K562 (cell line): ENCODE results near the gene CNPY4. TPM values are rescaled to one million over a fixed set of nuclear protein-coding genes. Genes with fewer than 3 reads are reported as not detected.

Source experiments
- ARNT ChIP-seq, 2 experiments: fragments of 450-650 bp; IDR thresholded peaks; 2 replicates each; pipeline ENCODE4 v1.6.1; 2016; ENCODE audit warnings: mild to moderate bottlenecking in 1 of 2
- DDX20 ChIP-seq: fragments of 450-650 bp; IDR thresholded peaks from 2 replicates; pipeline ENCODE4 v1.6.1; 2016; ENCODE audit warnings: missing genetic modification characterization, low read depth, mild to moderate bottlenecking, missing compliant biosample characterization, moderate library complexity
- DNMT1 ChIP-seq: fragments of 450-650 bp; IDR thresholded peaks from 2 replicates; pipeline ENCODE4 v1.6.1; 2016; ENCODE audit warnings: antibody characterized with exemption, mild to moderate bottlenecking
- IRF2 ChIP-seq: sonication (generic); formaldehyde crosslinking; IDR thresholded peaks from 2 replicates; pipeline ENCODE4 v1.8.1; 2022; ENCODE audit warnings: mild to moderate bottlenecking, missing genetic modification reagents
- LCOR ChIP-seq: sonication (generic); formaldehyde crosslinking; IDR thresholded peaks from 2 replicates; pipeline ENCODE4 v1.8.0; 2022; ENCODE audit warnings: mild to moderate bottlenecking, missing genetic modification reagents
- PTRF ChIP-seq: fragments of 450-650 bp; IDR thresholded peaks from 2 replicates; pipeline ENCODE4 v1.6.1; 2016; ENCODE audit warnings: mild to moderate bottlenecking, missing genetic modification characterization, missing compliant biosample characterization
- RAD21 ChIP-seq, 2 experiments: fragments of 250-450 bp in 1 of 2; fragments of 450-650 bp in 1 of 2; sonication (Bioruptor Pico) in 1 of 2; formaldehyde crosslinking in 1 of 2; IDR thresholded peaks in 1 of 2; conservative IDR thresholded peaks in 1 of 2; 2 replicates each; pipeline versions ENCODE4 v1.4.0 to v1.8.0; 2020 to 2022; ENCODE audit warnings: mild to moderate bottlenecking in 2 of 2, moderate library complexity in 1 of 2
- RBFOX2 ChIP-seq: fragments of 200-400 bp; formaldehyde crosslinking; IDR thresholded peaks from 2 replicates; pipeline ENCODE4 v1.6.1; 2017; ENCODE audit warnings: low read depth, mild to moderate bottlenecking, low read length, moderate library complexity
- RBM25 ChIP-seq: fragments of 200-400 bp; formaldehyde crosslinking; IDR thresholded peaks from 2 replicates; pipeline ENCODE4 v1.6.1; 2018; ENCODE audit warnings: low read length, low read depth, moderate library complexity; ENCODE audit not compliant: severe bottlenecking
- TAF7 ChIP-seq: fragments of 450-650 bp; IDR thresholded peaks from 2 replicates; pipeline ENCODE4 v1.6.1; 2016; ENCODE audit warnings: missing genetic modification characterization, missing compliant biosample characterization
- TARDBP ChIP-seq: fragments of 450-650 bp; IDR thresholded peaks from 2 replicates; pipeline ENCODE4 v1.6.1; 2016
- ZC3H11A ChIP-seq: IDR thresholded peaks from 2 replicates; pipeline ENCODE4 v1.6.1; 2012; ENCODE audit warnings: low read depth, low read length, improper control_type of control experiment
- ZNF76 ChIP-seq: fragments of 250-450 bp; sonication (Bioruptor Pico); IDR thresholded peaks from 2 replicates; pipeline ENCODE4 v1.4.0; 2020; ENCODE audit warnings: mild to moderate bottlenecking, moderate library complexity, borderline replicate concordance
- polyA plus RNA-seq, 8 experiments: library from polyadenylated mRNA; depleted of rRNA in 4 of 8; stranded (reverse) in 5 of 8; unstranded in 3 of 8; fragments of >200 nt; fragmentation: Nextera tagmentation in 2 of 8; fragmentation: Illumina TruSeq in 1 of 8; extraction: Ambion mirVana in 2 of 8; extraction: Trizol in 1 of 8; gene quantifications; 2 replicates each; pipeline versions ENCODE4 v1.2.1 to v1.2.3, GENCODE V29; 2011 to 2014; ENCODE audit warnings: inconsistent platforms in 1 of 8, missing spikeins in 1 of 8
- total RNA-seq, 7 experiments: library from RNA; depleted of rRNA in 6 of 7; stranded (reverse); fragments of >200 nt in 6 of 7; fragmentation: Illumina TruSeq in 2 of 7; extraction: Trizol in 2 of 7; gene quantifications; 2 replicates each; pipeline versions ENCODE4 v1.2.1 to v1.2.3, GENCODE V29; 2011 to 2021; ENCODE audit warnings: low replicate concordance in 1 of 7
- TF ChIP-seq, protein P1 (sequence below): fragments of 450-650 bp; IDR thresholded peaks from 2 replicates; pipeline ENCODE4 v1.6.1; 2014; ENCODE audit warnings: low read depth, mild to moderate bottlenecking, moderate library complexity, borderline replicate concordance
- TF ChIP-seq, protein P2 (sequence below), 2 experiments: fragments of 150-350 bp in 1 of 2; IDR thresholded peaks; 2 replicates each; pipeline ENCODE4 v1.6.1; 2012 to 2016; ENCODE audit warnings: low read depth in 2 of 2, low read length in 2 of 2, mild to moderate bottlenecking in 1 of 2, moderate library complexity in 1 of 2
- TF ChIP-seq, protein P3 (sequence below): sonication (generic); formaldehyde crosslinking; IDR thresholded peaks from 2 replicates; pipeline ENCODE4 v1.8.0; 2022; ENCODE audit warnings: mild to moderate bottlenecking, missing genetic modification reagents
- TF ChIP-seq, protein P4 (sequence below): conservative IDR thresholded peaks from 2 replicates; pipeline ENCODE4 v1.6.1; 2011; ENCODE audit warnings: low read depth, mild to moderate bottlenecking, low read length; ENCODE audit not compliant: control insufficient read depth

The CNPY4 gene
- total and polyA plus RNA-seq, 9 of the 15 experiments (the other 6 are each of a cell fraction or from before 2014, with no cell fraction given) = 1.9 to 11.2 (median 7.0) TPM

DNA sequence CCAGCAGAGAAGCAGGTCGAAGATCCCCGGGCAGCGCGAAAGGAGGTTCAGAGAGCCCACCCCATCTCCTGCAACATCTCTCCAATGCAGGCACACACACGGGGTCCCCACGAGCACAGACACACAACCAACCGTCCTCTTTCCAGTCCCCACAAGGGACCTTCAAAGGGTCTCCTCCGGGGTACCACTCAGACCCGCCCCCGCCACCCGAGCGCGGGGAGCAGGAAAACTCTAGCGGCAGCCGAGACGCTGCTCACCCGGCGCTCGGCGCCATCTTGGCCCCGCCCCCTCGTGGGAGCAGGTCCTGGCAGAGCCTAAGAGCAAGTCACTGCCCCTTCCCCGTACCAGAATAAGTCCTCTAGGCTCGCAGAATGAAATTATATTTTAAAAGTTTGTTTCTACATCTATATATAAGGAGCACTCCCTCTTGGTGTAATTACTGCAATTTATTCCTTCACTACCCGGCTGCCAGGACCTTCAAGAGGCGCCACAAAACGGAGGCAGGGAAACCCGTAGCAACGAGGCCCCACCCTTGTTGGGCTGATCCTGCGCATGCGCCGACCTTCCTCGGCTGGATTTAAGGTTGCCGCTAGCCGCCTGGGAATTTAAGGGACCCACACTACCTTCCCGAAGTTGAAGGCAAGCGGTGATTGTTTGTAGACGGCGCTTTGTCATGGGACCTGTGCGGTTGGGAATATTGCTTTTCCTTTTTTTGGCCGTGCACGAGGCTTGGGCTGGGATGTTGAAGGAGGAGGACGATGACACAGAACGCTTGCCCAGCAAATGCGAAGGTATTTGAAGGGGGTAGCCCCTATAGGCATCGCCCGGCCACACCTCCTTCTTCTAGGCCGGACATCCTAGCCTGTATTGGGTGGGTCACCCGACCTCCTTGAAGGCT is at the start of gene CNPY4, which contains the start of gene TAF6 (continued):
- TF ChIP-seq RAD21 (CRISPR knock-in tag; conservative IDR thresholded peaks at IDR 0.05 in 1 of 2, IDR thresholded peaks at IDR 0.05 in 1 of 2) = no peak
- TF ChIP-seq, protein P1, sequence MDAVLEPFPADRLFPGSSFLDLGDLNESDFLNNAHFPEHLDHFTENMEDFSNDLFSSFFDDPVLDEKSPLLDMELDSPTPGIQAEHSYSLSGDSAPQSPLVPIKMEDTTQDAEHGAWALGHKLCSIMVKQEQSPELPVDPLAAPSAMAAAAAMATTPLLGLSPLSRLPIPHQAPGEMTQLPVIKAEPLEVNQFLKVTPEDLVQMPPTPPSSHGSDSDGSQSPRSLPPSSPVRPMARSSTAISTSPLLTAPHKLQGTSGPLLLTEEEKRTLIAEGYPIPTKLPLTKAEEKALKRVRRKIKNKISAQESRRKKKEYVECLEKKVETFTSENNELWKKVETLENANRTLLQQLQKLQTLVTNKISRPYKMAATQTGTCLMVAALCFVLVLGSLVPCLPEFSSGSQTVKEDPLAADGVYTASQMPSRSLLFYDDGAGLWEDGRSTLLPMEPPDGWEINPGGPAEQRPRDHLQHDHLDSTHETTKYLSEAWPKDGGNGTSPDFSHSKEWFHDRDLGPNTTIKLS = peak; percentile 59
- no peak for TF ChIP-seq TARDBP
- TF ChIP-seq, protein P2, sequence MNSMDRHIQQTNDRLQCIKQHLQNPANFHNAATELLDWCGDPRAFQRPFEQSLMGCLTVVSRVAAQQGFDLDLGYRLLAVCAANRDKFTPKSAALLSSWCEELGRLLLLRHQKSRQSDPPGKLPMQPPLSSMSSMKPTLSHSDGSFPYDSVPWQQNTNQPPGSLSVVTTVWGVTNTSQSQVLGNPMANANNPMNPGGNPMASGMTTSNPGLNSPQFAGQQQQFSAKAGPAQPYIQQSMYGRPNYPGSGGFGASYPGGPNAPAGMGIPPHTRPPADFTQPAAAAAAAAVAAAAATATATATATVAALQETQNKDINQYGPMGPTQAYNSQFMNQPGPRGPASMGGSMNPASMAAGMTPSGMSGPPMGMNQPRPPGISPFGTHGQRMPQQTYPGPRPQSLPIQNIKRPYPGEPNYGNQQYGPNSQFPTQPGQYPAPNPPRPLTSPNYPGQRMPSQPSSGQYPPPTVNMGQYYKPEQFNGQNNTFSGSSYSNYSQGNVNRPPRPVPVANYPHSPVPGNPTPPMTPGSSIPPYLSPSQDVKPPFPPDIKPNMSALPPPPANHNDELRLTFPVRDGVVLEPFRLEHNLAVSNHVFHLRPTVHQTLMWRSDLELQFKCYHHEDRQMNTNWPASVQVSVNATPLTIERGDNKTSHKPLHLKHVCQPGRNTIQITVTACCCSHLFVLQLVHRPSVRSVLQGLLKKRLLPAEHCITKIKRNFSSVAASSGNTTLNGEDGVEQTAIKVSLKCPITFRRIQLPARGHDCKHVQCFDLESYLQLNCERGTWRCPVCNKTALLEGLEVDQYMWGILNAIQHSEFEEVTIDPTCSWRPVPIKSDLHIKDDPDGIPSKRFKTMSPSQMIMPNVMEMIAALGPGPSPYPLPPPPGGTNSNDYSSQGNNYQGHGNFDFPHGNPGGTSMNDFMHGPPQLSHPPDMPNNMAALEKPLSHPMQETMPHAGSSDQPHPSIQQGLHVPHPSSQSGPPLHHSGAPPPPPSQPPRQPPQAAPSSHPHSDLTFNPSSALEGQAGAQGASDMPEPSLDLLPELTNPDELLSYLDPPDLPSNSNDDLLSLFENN (IDR thresholded peaks at IDR 0.05; ENCODE audit: low read depth in 2 of 2, low read length in 2 of 2) = 0 out of 4 replicates have a peak, but pooled peaks of 1 of the 2 experiments have one; percentile 44
- TF ChIP-seq ZNF76 = 0 out of 2 replicates have a peak, but pooled peaks have one; percentile 47
- peak; percentile 81; the same call in 1 of the 2 replicates for TF ChIP-seq DNMT1
- no peak for TF ChIP-seq PTRF (tag)
- TF ChIP-seq ZC3H11A = peak; percentile 62; the same call in 1 of the 2 replicates
- TF ChIP-seq, protein P3, sequence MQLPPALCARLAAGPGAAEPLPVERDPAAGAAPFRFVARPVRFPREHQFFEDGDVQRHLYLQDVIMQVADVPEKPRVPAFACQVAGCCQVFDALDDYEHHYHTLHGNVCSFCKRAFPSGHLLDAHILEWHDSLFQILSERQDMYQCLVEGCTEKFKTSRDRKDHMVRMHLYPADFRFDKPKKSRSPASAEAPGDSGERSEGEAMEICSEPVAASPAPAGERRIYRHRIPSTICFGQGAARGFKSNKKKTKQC (CRISPR knock-in tag) = peak; percentile 77
- TF ChIP-seq RBFOX2 = peak; percentile 73
- TF ChIP-seq LCOR (CRISPR knock-in tag) = peak; percentile 71
- no peak for TF ChIP-seq DDX20
- peak; percentile 22 to 98; a peak in 3 of 4 replicates for TF ChIP-seq ARNT (IDR thresholded peaks at IDR 0.05)
- TF ChIP-seq, protein P4, sequence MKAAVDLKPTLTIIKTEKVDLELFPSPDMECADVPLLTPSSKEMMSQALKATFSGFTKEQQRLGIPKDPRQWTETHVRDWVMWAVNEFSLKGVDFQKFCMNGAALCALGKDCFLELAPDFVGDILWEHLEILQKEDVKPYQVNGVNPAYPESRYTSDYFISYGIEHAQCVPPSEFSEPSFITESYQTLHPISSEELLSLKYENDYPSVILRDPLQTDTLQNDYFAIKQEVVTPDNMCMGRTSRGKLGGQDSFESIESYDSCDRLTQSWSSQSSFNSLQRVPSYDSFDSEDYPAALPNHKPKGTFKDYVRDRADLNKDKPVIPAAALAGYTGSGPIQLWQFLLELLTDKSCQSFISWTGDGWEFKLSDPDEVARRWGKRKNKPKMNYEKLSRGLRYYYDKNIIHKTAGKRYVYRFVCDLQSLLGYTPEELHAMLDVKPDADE = peak; percentile 72; the same call in 1 of the 2 replicates
- TF ChIP-seq IRF2 (CRISPR knock-in tag) = no peak
- peak; percentile 100 for TF ChIP-seq TAF7 (tag)
- peak; percentile 37 for TF ChIP-seq RBM25
